WTC11 (cell line): ENCODE results near the gene CCDC24. TPM values are rescaled to one million over a fixed set of nuclear protein-coding genes. Genes with fewer than 3 reads are reported as not detected.

Source experiments
- ATAC-seq: fragments of 200-7000 bp; cut with Tn5 transposase; 2 replicates; pipeline ENCODE4 v1.10.0; 2021; ENCODE audit warnings: mild to moderate bottlenecking, moderate library complexity
- CTCF ChIA-PET: fragments of 300-600 bp; sonication (Branson Sonifier 250); formaldehyde crosslinking; loops from one replicate; lab custom pipeline; 2021; ENCODE audit warnings: antibody characterized with exemption; lab: Charles Lee
- POLR2A ChIA-PET: fragments of 350-600 bp; sonication (Branson Sonifier 250); formaldehyde crosslinking; loops from one replicate; lab custom pipeline; 2021; ENCODE audit warnings: antibody characterized with exemption; lab: Charles Lee
- DNase-seq: peaks from one replicate; pipeline ENCODE4 v3.0.0; 2021; ENCODE audit warnings: low spot score
- H3K27ac Mint-ChIP-seq: 2 replicates; pipeline ENCODE4 v1.8.0; 2021; ENCODE audit warnings: mixed read lengths
- H3K27me3 Mint-ChIP-seq: 2 replicates; pipeline ENCODE4 v1.8.0; 2021; ENCODE audit warnings: low read depth, mild to moderate bottlenecking, moderate library complexity, mixed read lengths
- H3K36me3 Mint-ChIP-seq: 2 replicates; pipeline ENCODE4 v1.8.0; 2021; ENCODE audit warnings: mixed read lengths
- H3K4me1 Mint-ChIP-seq: 2 replicates; pipeline ENCODE4 v1.8.0; 2022; ENCODE audit warnings: mixed read lengths
- H3K4me3 Mint-ChIP-seq: 2 replicates; pipeline ENCODE4 v1.8.0; 2021; ENCODE audit warnings: mild to moderate bottlenecking, moderate library complexity, mixed read lengths
- H3K9me3 Mint-ChIP-seq: 2 replicates; pipeline ENCODE4 v1.8.0; 2021; ENCODE audit warnings: mixed read lengths
- ATF1 ChIP-seq: sonication (generic); formaldehyde crosslinking; IDR thresholded peaks from 2 replicates; pipeline ENCODE4 v1.8.1; 2023; ENCODE audit warnings: mild to moderate bottlenecking, moderate library complexity, missing genetic modification reagents
- CBFB ChIP-seq: sonication (generic); formaldehyde crosslinking; IDR thresholded peaks from 2 replicates; pipeline ENCODE4 v1.8.1; 2022; ENCODE audit warnings: mild to moderate bottlenecking, low read depth, missing genetic modification reagents
- CREB1 ChIP-seq: sonication (generic); formaldehyde crosslinking; IDR thresholded peaks from 2 replicates; pipeline ENCODE4 v1.8.0; 2023; ENCODE audit warnings: mild to moderate bottlenecking, missing genetic modification reagents
- ESRRA ChIP-seq: sonication (generic); formaldehyde crosslinking; IDR thresholded peaks from 2 replicates; pipeline ENCODE4 v1.8.1; 2022; ENCODE audit warnings: mild to moderate bottlenecking, missing genetic modification reagents, borderline replicate concordance
- GRHL2 ChIP-seq: fragments of 250-450 bp; sonication (Bioruptor Pico); IDR thresholded peaks from 2 replicates; pipeline ENCODE4 v1.8.0; 2022; ENCODE audit warnings: mild to moderate bottlenecking, moderate library complexity; ENCODE audit not compliant: insufficient replicate concordance, severe bottlenecking
- HMGA2 ChIP-seq: fragments of 250-450 bp; sonication (Bioruptor Pico); IDR thresholded peaks from 2 replicates; pipeline ENCODE4 v1.4.0; 2021; ENCODE audit warnings: mild to moderate bottlenecking, moderate library complexity
- MYBL2 ChIP-seq: sonication (generic); formaldehyde crosslinking; IDR thresholded peaks from 2 replicates; pipeline ENCODE4 v1.8.1; 2023; ENCODE audit warnings: mild to moderate bottlenecking, moderate library complexity, missing genetic modification reagents
- NFYB ChIP-seq: sonication (generic); formaldehyde crosslinking; conservative IDR thresholded peaks from 2 replicates; pipeline ENCODE4 v1.8.0; 2022; ENCODE audit warnings: low read depth, missing genetic modification reagents
- ZNF138 ChIP-seq: sonication (generic); formaldehyde crosslinking; conservative IDR thresholded peaks from 2 replicates; pipeline ENCODE4 v1.8.1; 2022; ENCODE audit warnings: mild to moderate bottlenecking, moderate library complexity, missing genetic modification reagents
- ZNF232 ChIP-seq: sonication (generic); formaldehyde crosslinking; IDR thresholded peaks from 2 replicates; pipeline ENCODE4 v1.8.0; 2022; ENCODE audit warnings: mild to moderate bottlenecking, missing genetic modification reagents
- total RNA-seq: library from RNA; stranded (reverse); gene quantifications from 3 replicates; pipeline ENCODE4 v1.2.3, GENCODE V29; 2021
- TF ChIP-seq, protein P1 (sequence below): sonication (generic); formaldehyde crosslinking; IDR thresholded peaks from 2 replicates; pipeline ENCODE4 v1.8.1; 2023; ENCODE audit warnings: mild to moderate bottlenecking, missing genetic modification reagents
- TF ChIP-seq, protein P2 (sequence below): sonication (generic); formaldehyde crosslinking; IDR thresholded peaks from 2 replicates; pipeline ENCODE4 v1.8.1; 2022; ENCODE audit warnings: low read depth, mild to moderate bottlenecking, moderate library complexity, missing genetic modification reagents, borderline replicate concordance
- TF ChIP-seq, protein P3 (sequence below): sonication (generic); formaldehyde crosslinking; IDR thresholded peaks from 2 replicates; pipeline ENCODE4 v1.8.0; 2023; ENCODE audit warnings: mild to moderate bottlenecking, missing genetic modification reagents
- TF ChIP-seq, protein P4 (sequence below): fragments of 250-450 bp; sonication (Bioruptor Pico); IDR thresholded peaks from 2 replicates; pipeline ENCODE4 v1.8.0; 2021; ENCODE audit warnings: mild to moderate bottlenecking
- TF ChIP-seq, protein P5 (sequence below): sonication (generic); formaldehyde crosslinking; IDR thresholded peaks from 2 replicates; pipeline ENCODE4 v1.8.0; 2022; ENCODE audit warnings: missing genetic modification reagents

CCDC24 gene
- total RNA-seq, 1 experiment from 2014 or later, result 12.1 TPM

GRCh38 chr1:44033756-44034155, 42.4 kb downstream of the CCDC24 start:
- ChIA-PET POLR2A (no interaction called here), CTCF (interaction anchor here (0.5 to 6.6 kb wide), 7 partner anchors 12 to 532 kb away, joined by 3 to 132 read pairs (median 35); partner anchors contain the start of gene CCDC24)
- H3K4me3 Mint-ChIP-seq, result no peak overlapping the region
- peaks cover 35% of the 10 kb centered on the region for H3K4me1 Mint-ChIP-seq
- no peaks in the 10 kb centered on the region for H3K36me3 Mint-ChIP-seq
- no peaks in the 10 kb centered on the region for H3K9me3 Mint-ChIP-seq
- DNase-seq (no peak), ATAC-seq (no peak)
- no peak overlapping the region for H3K27ac Mint-ChIP-seq
- no peaks in the 10 kb centered on the region for H3K27me3 Mint-ChIP-seq
- TF ChIP-seq, protein P1, sequence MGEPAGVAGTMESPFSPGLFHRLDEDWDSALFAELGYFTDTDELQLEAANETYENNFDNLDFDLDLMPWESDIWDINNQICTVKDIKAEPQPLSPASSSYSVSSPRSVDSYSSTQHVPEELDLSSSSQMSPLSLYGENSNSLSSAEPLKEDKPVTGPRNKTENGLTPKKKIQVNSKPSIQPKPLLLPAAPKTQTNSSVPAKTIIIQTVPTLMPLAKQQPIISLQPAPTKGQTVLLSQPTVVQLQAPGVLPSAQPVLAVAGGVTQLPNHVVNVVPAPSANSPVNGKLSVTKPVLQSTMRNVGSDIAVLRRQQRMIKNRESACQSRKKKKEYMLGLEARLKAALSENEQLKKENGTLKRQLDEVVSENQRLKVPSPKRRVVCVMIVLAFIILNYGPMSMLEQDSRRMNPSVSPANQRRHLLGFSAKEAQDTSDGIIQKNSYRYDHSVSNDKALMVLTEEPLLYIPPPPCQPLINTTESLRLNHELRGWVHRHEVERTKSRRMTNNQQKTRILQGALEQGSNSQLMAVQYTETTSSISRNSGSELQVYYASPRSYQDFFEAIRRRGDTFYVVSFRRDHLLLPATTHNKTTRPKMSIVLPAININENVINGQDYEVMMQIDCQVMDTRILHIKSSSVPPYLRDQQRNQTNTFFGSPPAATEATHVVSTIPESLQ, result no peak
- TF ChIP-seq, protein P2, sequence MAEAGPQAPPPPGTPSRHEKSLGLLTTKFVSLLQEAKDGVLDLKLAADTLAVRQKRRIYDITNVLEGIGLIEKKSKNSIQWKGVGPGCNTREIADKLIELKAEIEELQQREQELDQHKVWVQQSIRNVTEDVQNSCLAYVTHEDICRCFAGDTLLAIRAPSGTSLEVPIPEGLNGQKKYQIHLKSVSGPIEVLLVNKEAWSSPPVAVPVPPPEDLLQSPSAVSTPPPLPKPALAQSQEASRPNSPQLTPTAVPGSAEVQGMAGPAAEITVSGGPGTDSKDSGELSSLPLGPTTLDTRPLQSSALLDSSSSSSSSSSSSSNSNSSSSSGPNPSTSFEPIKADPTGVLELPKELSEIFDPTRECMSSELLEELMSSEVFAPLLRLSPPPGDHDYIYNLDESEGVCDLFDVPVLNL (CRISPR knock-in tag), result no peak
- TF ChIP-seq, protein P3, sequence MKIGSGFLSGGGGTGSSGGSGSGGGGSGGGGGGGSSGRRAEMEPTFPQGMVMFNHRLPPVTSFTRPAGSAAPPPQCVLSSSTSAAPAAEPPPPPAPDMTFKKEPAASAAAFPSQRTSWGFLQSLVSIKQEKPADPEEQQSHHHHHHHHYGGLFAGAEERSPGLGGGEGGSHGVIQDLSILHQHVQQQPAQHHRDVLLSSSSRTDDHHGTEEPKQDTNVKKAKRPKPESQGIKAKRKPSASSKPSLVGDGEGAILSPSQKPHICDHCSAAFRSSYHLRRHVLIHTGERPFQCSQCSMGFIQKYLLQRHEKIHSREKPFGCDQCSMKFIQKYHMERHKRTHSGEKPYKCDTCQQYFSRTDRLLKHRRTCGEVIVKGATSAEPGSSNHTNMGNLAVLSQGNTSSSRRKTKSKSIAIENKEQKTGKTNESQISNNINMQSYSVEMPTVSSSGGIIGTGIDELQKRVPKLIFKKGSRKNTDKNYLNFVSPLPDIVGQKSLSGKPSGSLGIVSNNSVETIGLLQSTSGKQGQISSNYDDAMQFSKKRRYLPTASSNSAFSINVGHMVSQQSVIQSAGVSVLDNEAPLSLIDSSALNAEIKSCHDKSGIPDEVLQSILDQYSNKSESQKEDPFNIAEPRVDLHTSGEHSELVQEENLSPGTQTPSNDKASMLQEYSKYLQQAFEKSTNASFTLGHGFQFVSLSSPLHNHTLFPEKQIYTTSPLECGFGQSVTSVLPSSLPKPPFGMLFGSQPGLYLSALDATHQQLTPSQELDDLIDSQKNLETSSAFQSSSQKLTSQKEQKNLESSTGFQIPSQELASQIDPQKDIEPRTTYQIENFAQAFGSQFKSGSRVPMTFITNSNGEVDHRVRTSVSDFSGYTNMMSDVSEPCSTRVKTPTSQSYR (CRISPR knock-in tag), result no peak
- no peak for TF ChIP-seq ATF1
- TF ChIP-seq, protein P4, sequence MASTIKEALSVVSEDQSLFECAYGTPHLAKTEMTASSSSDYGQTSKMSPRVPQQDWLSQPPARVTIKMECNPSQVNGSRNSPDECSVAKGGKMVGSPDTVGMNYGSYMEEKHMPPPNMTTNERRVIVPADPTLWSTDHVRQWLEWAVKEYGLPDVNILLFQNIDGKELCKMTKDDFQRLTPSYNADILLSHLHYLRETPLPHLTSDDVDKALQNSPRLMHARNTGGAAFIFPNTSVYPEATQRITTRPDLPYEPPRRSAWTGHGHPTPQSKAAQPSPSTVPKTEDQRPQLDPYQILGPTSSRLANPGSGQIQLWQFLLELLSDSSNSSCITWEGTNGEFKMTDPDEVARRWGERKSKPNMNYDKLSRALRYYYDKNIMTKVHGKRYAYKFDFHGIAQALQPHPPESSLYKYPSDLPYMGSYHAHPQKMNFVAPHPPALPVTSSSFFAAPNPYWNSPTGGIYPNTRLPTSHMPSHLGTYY (CRISPR knock-in tag), result no peak
- no peak for TF ChIP-seq CBFB (CRISPR knock-in tag)
- no peak for TF ChIP-seq CREB1
- no peak for TF ChIP-seq MYBL2 (CRISPR knock-in tag)

GRCh38 chr1:44034423-44034822, 43.0 kb downstream of the CCDC24 start:
- no peak for DNase-seq
- ChIA-PET CTCF (interaction anchor here (1.1 to 6.6 kb wide), 6 partner anchors 14 to 100 kb away, joined by 3 to 132 read pairs (median 60); partner anchors contain the start of genes ARTN and CCDC24), POLR2A (no interaction called here)
- Mint-ChIP-seq H3K27ac (no peak overlapping the region), H3K9me3 (no peaks in the 10 kb centered on the region), H3K4me1 (peaks cover 28% of the 10 kb centered on the region), H3K27me3 (no peaks in the 10 kb centered on the region), H3K4me3 (no peak overlapping the region), H3K36me3 (no peaks in the 10 kb centered on the region)
- TF ChIP-seq NFYB (no peak), GRHL2 (CRISPR knock-in tag) (no peak)
- ATAC-seq, result no peak

GRCh38 chr1:44034976-44035716, 43.7 kb downstream of the CCDC24 start:
- Mint-ChIP-seq H3K27me3 (no peaks in the 10 kb centered on the region), H3K4me3 (no peak overlapping the region), H3K36me3 (no peaks in the 10 kb centered on the region), H3K4me1 (peaks cover 27% of the 10 kb centered on the region), H3K9me3 (no peaks in the 10 kb centered on the region), H3K27ac (no peak overlapping the region)
- POLR2A ChIA-PET, result no interaction called here
- no peak for DNase-seq
- CTCF ChIA-PET, result interaction anchor here (0.6 to 6.6 kb wide), 17 partner anchors 9 to 641 kb away, joined by 3 to 132 read pairs (median 13); partner anchors contain the start of genes ARTN, CCDC24 and DPH2
- no peak for ATAC-seq
- no peak for TF ChIP-seq HMGA2 (CRISPR knock-in tag)
- no peak for TF ChIP-seq ZNF138
- TF ChIP-seq ZNF232 (CRISPR knock-in tag), result no peak
- TF ChIP-seq, protein P2 (CRISPR knock-in tag), result no peak
- TF ChIP-seq, protein P5, sequence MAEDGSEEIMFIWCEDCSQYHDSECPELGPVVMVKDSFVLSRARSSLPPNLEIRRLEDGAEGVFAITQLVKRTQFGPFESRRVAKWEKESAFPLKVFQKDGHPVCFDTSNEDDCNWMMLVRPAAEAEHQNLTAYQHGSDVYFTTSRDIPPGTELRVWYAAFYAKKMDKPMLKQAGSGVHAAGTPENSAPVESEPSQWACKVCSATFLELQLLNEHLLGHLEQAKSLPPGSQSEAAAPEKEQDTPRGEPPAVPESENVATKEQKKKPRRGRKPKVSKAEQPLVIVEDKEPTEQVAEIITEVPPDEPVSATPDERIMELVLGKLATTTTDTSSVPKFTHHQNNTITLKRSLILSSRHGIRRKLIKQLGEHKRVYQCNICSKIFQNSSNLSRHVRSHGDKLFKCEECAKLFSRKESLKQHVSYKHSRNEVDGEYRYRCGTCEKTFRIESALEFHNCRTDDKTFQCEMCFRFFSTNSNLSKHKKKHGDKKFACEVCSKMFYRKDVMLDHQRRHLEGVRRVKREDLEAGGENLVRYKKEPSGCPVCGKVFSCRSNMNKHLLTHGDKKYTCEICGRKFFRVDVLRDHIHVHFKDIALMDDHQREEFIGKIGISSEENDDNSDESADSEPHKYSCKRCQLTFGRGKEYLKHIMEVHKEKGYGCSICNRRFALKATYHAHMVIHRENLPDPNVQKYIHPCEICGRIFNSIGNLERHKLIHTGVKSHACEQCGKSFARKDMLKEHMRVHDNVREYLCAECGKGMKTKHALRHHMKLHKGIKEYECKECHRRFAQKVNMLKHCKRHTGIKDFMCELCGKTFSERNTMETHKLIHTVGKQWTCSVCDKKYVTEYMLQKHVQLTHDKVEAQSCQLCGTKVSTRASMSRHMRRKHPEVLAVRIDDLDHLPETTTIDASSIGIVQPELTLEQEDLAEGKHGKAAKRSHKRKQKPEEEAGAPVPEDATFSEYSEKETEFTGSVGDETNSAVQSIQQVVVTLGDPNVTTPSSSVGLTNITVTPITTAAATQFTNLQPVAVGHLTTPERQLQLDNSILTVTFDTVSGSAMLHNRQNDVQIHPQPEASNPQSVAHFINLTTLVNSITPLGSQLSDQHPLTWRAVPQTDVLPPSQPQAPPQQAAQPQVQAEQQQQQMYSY (CRISPR knock-in tag), result no peak
- no peak for TF ChIP-seq ESRRA
- TF ChIP-seq, protein P1, result no peak
